Activated T-helper 17 cell treated with anti-CD3 and anti-CD28 coated beads, Interleukin-2, amount 50 U/mL, for 72 hours (primary cell): ENCODE results near the gene CENPW. TPM values are rescaled to one million over a fixed set of nuclear protein-coding genes. Genes with fewer than 3 reads are reported as not detected.

Experiments
- ATAC-seq: fragments of 150-1000 bp; cut with Tn5 transposase; replicated peaks from 2 replicates; pipeline ENCODE4 v1.10.0; 2021; ENCODE audit warnings: mild to moderate bottlenecking, moderate library complexity
- H3K27ac Mint-ChIP-seq: one replicate; pipeline ENCODE4 v1.8.0; 2022; ENCODE audit warnings: mixed read lengths
- H3K27me3 Mint-ChIP-seq: one replicate; pipeline ENCODE4 v1.8.0; 2022; ENCODE audit warnings: mixed read lengths
- H3K36me3 Mint-ChIP-seq: one replicate; pipeline ENCODE4 v1.8.0; 2022; ENCODE audit warnings: low read depth, mild to moderate bottlenecking, mixed read lengths
- H3K4me1 Mint-ChIP-seq: one replicate; pipeline ENCODE4 v1.8.0; 2022; ENCODE audit warnings: mixed read lengths
- H3K4me3 Mint-ChIP-seq: one replicate; pipeline ENCODE4 v1.8.0; 2022; ENCODE audit warnings: mild to moderate bottlenecking, mixed read lengths
- H3K9me3 Mint-ChIP-seq: one replicate; pipeline ENCODE4 v1.8.0; 2022; ENCODE audit warnings: mixed read lengths
- total RNA-seq, 2 donors: library from RNA; stranded (reverse); gene quantifications; one replicate each; pipeline ENCODE4 v1.2.3, GENCODE V29; 2022

The CENPW gene
- total RNA-seq, 2 donors from 2014 or later = 49.4 to 76.9 TPM

DNA sequence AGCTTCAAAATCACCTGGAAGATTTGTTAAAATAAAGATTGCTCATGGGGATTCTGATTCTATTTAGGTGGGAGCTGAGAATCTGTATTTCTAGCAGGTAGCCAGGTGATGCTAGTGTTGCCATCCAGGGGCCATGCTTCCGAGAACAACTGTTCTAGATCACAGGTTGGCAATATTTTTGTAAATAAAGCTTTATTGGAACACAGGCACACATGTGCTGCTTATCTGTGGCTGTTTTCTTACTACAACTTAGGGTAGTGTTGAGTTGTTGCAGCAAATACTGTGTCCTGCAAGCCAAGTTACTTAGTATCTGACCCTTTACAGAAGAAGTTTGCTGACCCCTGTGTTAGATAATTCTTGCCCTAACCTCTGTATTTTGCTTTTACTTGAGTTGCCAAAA is 12.0 kb downstream of the CENPW start:
- ATAC-seq = no peak
- no peak overlapping the region for H3K4me3 Mint-ChIP-seq
- H3K27ac Mint-ChIP-seq = no peak overlapping the region
- no peaks in the 10 kb centered on the region for H3K9me3 Mint-ChIP-seq
- no peaks in the 10 kb centered on the region for H3K4me1 Mint-ChIP-seq
- no peaks in the 10 kb centered on the region for H3K36me3 Mint-ChIP-seq
- H3K27me3 Mint-ChIP-seq = no peaks in the 10 kb centered on the region

DNA sequence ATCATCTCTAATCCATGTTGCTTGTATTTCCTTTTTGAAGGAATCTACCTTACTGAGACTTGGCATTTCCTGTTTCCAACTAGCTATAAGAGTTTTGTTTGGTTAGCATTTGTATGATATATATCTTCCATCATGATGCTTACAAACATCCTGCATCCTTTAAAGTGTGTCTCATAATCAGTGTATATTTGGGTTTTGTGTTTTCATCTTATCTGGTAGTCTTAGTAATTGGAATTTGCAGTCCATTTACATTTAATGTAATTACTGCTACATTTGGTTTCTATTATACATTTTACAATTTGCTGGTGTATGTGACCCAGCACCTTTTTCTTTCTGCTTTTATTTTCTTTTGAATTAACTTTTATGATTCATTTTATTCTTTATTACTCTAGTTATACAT is 12.6 kb downstream of the CENPW start:
- H3K4me3 Mint-ChIP-seq = no peak overlapping the region
- H3K36me3 Mint-ChIP-seq = no peaks in the 10 kb centered on the region
- H3K27me3 Mint-ChIP-seq = no peaks in the 10 kb centered on the region
- no peaks in the 10 kb centered on the region for H3K9me3 Mint-ChIP-seq
- no peak for ATAC-seq
- no peaks in the 10 kb centered on the region for H3K4me1 Mint-ChIP-seq
- no peak overlapping the region for H3K27ac Mint-ChIP-seq

DNA sequence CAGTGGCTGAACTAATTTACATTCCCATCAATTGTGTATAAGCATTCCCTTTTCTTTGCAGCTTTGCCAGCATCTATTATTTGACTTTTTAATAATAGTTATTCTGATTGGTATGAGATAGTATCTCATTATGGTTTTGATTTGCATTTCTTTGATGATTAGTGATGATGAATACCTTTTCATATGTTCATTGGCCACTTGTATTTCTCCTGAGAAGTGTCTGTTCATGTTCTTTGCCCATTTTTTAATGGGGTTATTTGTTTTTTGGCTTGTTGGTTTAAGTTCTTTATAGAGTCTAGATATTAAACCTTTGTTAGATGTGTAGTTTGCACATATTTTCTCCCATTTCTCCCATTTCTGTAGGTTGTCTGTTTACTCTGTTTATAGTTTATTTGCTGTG is 16.6 kb downstream of the CENPW start:
- no peak for ATAC-seq
- Mint-ChIP-seq H3K36me3 (no peaks in the 10 kb centered on the region), H3K4me1 (no peaks in the 10 kb centered on the region), H3K27ac (no peak overlapping the region), H3K27me3 (no peaks in the 10 kb centered on the region), H3K4me3 (no peak overlapping the region), H3K9me3 (peaks cover 4% of the 10 kb centered on the region)

DNA sequence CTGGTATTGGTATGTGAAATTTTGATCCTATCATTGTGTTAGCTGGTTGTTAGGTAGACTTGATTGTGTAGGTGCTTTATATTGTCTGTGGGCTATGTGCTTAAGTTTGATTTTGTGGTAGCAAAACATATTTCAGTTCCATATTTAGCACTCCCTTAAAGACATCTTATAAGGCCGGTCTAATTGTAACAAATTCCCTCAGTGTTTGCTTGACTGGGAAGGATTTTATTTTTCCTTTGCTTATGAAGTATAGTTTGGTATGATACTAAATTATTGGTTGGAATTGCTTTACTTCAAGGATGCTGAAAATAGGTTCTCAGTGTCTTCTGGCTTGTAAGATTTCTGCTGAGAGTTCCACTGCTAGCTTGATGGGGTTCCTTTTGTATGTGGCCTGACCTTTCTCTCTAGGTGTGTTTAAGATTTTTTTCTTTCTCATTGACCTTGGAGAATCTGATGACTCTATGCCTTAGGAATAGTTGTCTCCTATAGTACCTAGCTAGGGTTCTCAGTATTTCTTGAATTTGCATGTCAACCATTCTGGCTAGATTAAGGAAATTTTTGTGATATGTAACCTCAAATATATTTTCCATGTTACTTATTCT is 20.1 kb downstream of the CENPW start:
- H3K27me3 Mint-ChIP-seq = no peaks in the 10 kb centered on the region
- no peak overlapping the region for H3K27ac Mint-ChIP-seq
- no peak for ATAC-seq
- H3K4me1 Mint-ChIP-seq = no peaks in the 10 kb centered on the region
- peaks cover 4% of the 10 kb centered on the region for H3K9me3 Mint-ChIP-seq
- H3K36me3 Mint-ChIP-seq = no peaks in the 10 kb centered on the region
- H3K4me3 Mint-ChIP-seq = no peak overlapping the region

DNA sequence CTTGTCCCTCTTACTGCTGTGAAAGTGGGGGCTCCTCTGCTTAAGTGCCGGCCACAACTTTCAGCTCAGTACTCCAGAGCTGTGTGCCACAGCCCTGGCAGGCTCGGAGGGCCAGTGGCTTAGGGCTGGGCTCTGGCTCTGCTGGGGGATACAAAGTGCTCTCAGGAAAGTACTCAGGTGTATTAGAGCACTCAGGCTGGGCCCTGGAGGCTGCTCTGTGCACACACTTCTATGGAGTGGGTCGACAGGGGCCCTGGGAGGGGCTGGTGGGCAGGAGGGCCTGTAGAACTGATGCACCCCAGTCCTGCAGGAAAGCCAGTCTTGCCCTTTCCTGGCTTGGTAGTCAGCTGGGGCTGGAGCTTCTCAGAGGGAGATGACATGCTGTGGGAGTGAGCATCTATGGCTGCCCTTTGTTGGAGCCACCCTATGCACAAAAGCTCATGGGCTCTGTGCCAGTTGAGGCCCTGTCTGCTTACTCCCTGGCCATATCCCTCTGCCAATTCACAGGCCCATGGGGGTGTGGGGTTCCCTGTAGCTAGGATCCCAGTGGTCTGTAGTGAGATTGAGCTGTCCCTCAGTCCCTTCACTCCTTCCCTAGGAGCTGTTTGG is 22.0 kb downstream of the CENPW start:
- Mint-ChIP-seq H3K9me3 (peaks cover 4% of the 10 kb centered on the region), H3K36me3 (no peaks in the 10 kb centered on the region), H3K27ac (no peak overlapping the region), H3K4me3 (no peak overlapping the region), H3K4me1 (no peaks in the 10 kb centered on the region), H3K27me3 (no peaks in the 10 kb centered on the region)
- ATAC-seq = no peak

DNA sequence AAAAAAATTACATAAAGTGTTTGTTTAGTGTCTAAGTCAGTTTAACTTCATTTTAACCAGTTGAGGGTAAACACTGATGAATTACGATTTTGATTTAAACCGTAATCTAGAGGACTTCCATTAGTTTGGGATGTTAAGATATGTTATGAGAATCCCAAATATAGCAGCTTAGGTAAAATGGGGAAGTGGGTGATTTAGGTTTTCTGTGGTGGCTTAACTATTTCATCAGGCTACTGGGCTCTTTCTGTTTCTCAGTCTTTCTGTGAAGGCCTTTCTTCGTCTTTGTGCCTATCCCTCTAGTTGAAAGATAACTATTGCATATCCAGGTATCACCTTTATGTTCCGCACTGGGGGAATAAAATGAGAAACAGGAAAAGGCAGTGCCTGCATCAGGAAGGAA is 27.9 kb downstream of the CENPW start:
- no peak for ATAC-seq
- H3K4me1 Mint-ChIP-seq = no peaks in the 10 kb centered on the region
- H3K36me3 Mint-ChIP-seq = no peaks in the 10 kb centered on the region
- no peaks in the 10 kb centered on the region for H3K27me3 Mint-ChIP-seq
- no peak overlapping the region for H3K4me3 Mint-ChIP-seq
- H3K9me3 Mint-ChIP-seq = peaks cover 10% of the 10 kb centered on the region
- no peak overlapping the region for H3K27ac Mint-ChIP-seq

DNA sequence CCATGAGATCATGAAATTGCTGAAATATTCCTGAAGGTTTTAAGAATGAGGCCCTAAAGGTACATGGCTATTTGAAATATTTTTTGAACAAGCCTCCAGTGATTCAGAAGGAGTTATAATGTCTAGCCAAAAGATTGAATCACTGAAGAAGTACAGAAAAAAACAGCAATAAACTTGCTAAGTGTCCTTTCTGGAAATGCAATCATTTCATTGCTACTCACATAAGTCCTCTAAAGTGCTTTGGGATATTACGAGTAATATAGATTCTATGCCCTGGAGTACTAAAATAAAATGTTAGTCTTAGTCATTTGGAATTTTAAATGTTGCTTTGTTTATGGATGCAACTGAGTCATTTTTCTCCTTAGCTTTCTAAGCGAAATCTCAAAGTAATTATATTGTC is 32.7 kb downstream of the CENPW start:
- no peak for ATAC-seq

DNA sequence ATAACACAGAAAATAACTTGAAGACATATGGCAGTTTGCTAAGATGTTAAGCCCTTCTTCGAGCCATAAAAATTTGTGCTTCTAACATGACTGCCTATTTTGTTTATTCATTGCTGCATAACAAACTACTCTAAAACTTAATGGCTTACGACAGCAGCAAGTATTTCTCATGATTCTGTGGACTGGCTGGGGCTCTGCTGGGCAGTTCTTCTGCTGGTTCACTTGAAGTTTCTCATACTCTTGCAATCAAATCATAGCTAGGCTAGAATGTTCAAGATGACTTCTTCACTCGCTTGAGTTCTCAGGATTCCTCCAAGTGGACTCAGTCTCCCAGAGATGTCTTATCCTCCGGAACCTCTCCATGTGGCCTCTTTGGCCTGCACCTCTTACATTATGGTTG is 33.4 kb downstream of the CENPW start:
- Mint-ChIP-seq H3K27ac (no peak overlapping the region), H3K4me3 (no peak overlapping the region), H3K27me3 (no peaks in the 10 kb centered on the region), H3K36me3 (no peaks in the 10 kb centered on the region), H3K9me3 (peaks cover 10% of the 10 kb centered on the region), H3K4me1 (no peaks in the 10 kb centered on the region)
- ATAC-seq = no peak

More for the DNA sequence above, 32.7 kb downstream of the CENPW start:
- Mint-ChIP-seq H3K27me3 (no peaks in the 10 kb centered on the region), H3K27ac (no peak overlapping the region), H3K4me3 (no peak overlapping the region), H3K9me3 (peaks cover 10% of the 10 kb centered on the region), H3K36me3 (no peaks in the 10 kb centered on the region), H3K4me1 (no peaks in the 10 kb centered on the region)

DNA sequence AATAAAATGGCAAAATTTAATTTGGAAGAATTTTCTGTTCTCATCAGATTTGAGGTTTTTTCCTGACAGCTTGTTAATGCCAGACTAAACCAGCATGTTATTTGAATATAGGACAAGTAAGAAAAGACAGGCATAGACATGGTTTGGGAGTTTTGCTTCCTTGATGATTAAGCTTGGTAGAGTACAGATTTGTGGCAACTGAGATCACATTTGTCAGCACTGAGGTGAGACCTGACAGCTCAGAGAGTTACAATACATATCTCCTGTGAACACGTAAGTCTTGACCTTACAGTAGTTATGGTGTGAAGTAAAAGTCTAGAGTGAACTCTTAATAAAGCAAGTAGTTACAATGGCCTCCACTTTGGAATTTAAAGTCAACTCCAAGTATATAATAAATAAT is 34.5 kb downstream of the CENPW start:
- Mint-ChIP-seq H3K27ac (no peak overlapping the region), H3K36me3 (no peaks in the 10 kb centered on the region), H3K9me3 (peaks cover 9% of the 10 kb centered on the region), H3K27me3 (no peaks in the 10 kb centered on the region), H3K4me1 (no peaks in the 10 kb centered on the region), H3K4me3 (no peak overlapping the region)
- no peak for ATAC-seq

DNA sequence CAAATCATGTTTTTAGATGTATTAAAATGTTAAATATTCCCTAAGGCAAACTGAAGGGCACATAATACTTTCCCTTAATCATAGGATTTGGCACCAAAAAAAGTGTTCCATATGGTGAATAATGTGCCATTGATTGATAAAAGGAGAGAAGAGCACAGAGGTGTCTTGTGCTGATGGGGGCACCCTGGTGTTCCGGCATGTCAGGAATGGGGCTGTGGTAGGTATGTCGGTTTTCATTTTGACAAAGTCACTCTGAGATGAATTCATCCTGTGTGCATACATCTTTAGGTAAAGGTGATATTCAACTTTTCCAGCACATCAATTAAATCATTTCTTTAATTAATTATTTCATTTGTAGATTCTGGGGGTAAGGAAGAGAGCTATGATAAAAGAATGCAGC is 36.8 kb downstream of the CENPW start:
- no peak for ATAC-seq
- no peaks in the 10 kb centered on the region for H3K36me3 Mint-ChIP-seq
- no peaks in the 10 kb centered on the region for H3K4me1 Mint-ChIP-seq
- no peak overlapping the region for H3K4me3 Mint-ChIP-seq
- no peaks in the 10 kb centered on the region for H3K27me3 Mint-ChIP-seq
- peaks cover 7% of the 10 kb centered on the region for H3K9me3 Mint-ChIP-seq
- no peak overlapping the region for H3K27ac Mint-ChIP-seq

DNA sequence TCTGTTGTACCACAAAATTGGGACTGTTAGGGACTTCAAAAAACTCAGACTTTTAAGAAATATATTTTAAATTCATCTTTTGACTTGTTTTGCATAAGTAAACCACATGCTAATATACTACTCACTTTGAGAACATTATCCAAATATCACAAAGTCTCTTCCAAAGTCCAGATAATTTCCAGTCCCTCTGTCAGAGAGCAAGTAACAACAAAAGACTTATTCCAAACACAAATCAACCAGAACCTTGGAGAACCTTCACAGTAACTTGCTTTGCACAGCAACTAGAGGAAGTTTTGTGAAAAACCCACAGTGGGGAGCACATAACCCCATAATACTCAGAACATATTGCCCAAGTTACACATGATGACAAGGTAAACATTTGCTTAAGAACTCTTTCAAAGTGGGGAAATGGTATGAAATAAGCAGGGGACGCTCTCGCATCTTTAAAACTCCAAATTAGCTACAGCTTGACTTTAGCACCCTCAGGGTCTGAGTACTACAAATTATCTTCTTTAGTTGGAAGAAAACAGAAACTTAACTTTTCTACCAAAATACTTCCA is 37.8 kb downstream of the CENPW start:
- no peaks in the 10 kb centered on the region for H3K36me3 Mint-ChIP-seq
- no peak for ATAC-seq
- H3K27ac Mint-ChIP-seq = no peak overlapping the region
- H3K27me3 Mint-ChIP-seq = no peaks in the 10 kb centered on the region
- no peak overlapping the region for H3K4me3 Mint-ChIP-seq
- H3K4me1 Mint-ChIP-seq = no peaks in the 10 kb centered on the region
- peaks cover 5% of the 10 kb centered on the region for H3K9me3 Mint-ChIP-seq

DNA sequence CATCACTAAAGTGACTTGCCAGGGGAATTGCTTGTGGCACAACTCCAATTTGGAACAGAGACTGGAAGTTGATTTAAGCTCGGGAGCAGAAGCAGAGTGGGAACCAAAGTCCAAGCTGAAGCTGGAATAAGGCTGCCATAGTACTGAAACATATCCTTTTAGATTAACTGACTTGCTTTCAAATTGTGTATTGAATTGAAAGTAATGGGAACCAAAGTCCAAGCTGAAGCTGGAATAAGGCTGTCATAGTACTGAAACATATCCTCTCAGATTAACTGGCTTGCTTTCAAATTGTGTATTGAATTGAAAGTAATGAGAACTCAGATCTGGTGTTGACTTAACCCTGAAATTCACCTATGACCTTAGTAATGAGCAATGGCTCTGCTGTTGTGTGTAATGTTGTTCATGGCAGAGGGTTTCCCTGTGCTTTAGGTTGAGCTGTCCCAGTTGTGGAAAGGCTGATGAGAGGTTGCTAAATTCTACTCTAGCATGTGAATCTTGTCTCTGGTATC is 40.2 kb downstream of the CENPW start:
- peaks cover 25% of the 10 kb centered on the region for H3K9me3 Mint-ChIP-seq
- no peaks in the 10 kb centered on the region for H3K4me1 Mint-ChIP-seq
- no peak overlapping the region for H3K27ac Mint-ChIP-seq
- no peak for ATAC-seq
- H3K4me3 Mint-ChIP-seq = no peak overlapping the region
- H3K27me3 Mint-ChIP-seq = no peaks in the 10 kb centered on the region
- H3K36me3 Mint-ChIP-seq = no peaks in the 10 kb centered on the region

DNA sequence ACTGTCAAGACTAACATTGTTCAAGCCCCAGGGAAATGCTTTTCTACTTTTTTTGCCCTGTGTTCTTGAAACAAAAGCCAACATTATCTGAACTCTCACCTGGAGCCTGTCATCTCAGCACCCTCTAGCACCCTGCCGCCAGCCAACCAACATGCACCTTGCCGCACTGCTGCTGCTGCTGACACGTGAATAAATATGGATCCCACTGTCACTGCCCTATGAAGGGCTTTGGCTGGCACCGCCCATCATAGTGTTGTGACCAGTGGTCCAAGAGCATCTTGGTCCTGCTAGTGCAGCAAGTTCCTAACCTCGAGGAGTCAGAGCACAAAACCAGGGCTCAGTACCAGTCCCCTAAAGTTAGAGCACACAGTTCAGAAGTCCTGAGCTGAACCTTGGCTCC is 41.6 kb downstream of the CENPW start:
- H3K4me3 Mint-ChIP-seq = no peak overlapping the region
- no peak for ATAC-seq
- H3K27me3 Mint-ChIP-seq = no peaks in the 10 kb centered on the region
- no peaks in the 10 kb centered on the region for H3K4me1 Mint-ChIP-seq
- no peak overlapping the region for H3K27ac Mint-ChIP-seq
- peaks cover 25% of the 10 kb centered on the region for H3K9me3 Mint-ChIP-seq
- no peaks in the 10 kb centered on the region for H3K36me3 Mint-ChIP-seq

DNA sequence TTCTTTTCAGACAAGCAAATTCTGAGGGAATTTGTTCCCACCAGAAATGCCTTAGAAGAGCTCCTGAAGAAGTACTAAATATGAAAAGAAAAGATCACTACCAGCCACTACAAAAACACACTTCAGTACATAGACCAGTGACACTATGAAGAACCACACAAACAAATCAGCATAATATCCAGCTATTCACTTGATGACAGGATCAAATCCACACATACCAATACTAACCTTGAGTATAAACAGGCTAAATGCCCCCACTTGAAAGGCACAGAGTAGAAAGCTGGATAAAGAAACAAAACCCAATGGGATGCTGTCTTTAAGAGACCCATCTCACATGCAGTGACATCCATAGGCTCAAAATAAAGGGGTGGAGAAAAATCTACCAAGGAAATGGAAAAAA is 43.3 kb downstream of the CENPW start:
- Mint-ChIP-seq H3K27ac (no peak overlapping the region), H3K4me1 (no peaks in the 10 kb centered on the region), H3K36me3 (no peaks in the 10 kb centered on the region), H3K27me3 (no peaks in the 10 kb centered on the region), H3K4me3 (no peak overlapping the region), H3K9me3 (peaks cover 25% of the 10 kb centered on the region)
- no peak for ATAC-seq

DNA sequence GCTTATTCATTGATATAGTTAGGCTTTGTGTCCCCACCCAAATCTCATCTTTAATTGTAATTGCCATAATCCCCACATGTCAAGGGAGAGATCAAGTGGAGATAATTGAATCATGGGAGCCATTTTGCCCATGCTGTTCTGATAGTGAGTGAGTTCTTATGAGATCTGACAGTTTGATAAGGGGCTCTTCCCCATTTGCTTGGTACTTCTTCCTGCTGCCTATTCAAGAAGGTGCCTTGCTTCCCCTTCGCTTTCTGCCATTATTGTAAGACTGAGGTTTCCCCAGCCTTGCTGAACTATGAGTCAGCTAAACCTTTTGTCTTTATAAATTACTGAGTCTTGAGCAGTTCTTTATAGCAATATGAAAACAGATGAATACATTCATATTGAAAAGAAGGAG is 45.6 kb downstream of the CENPW start:
- H3K4me3 Mint-ChIP-seq = no peak overlapping the region
- H3K27me3 Mint-ChIP-seq = no peaks in the 10 kb centered on the region
- no peaks in the 10 kb centered on the region for H3K36me3 Mint-ChIP-seq
- no peak for ATAC-seq
- no peak overlapping the region for H3K27ac Mint-ChIP-seq
- H3K4me1 Mint-ChIP-seq = no peaks in the 10 kb centered on the region
- H3K9me3 Mint-ChIP-seq = peaks cover 25% of the 10 kb centered on the region
